Psoas muscle (tissue), 8 donors: Measurements from ENCODE around the gene TCHH. TPM values are rescaled to one million over a fixed set of nuclear protein-coding genes. Genes with fewer than 3 reads are reported as not detected.

Source experiments
- ATAC-seq, 4 donors: fragments of 200-7000 bp; cut with Tn5 transposase; one replicate each; pipeline ENCODE4 v1.9.1; 2020; ENCODE audit warnings: moderate library complexity in 3 of 4, mild to moderate bottlenecking in 2 of 4
- DNase-seq, 2 donors: peaks; one replicate each; pipeline ENCODE4 v3.0.0-alpha.2; 2020
- H3K27ac ChIP-seq: fragments of 200-600 bp; one replicate; pipeline ENCODE4 v1.8.0; 2022
- H3K27me3 ChIP-seq, 3 donors: fragments of 200-600 bp in 1 of 3; one replicate each; pipeline versions ENCODE4 v1.6.1 to v1.8.0; 2013 to 2022; ENCODE audit warnings: low read length in 2 of 3, mild to moderate bottlenecking in 2 of 3, moderate library complexity in 1 of 3; ENCODE audit not compliant: insufficient read depth in 3 of 3
- H3K36me3 ChIP-seq, 2 donors: fragments of 200-600 bp in 1 of 2; one replicate each; pipeline versions ENCODE4 v1.6.1 to v1.8.0; 2013 to 2022; ENCODE audit warnings: low read depth in 1 of 2, mild to moderate bottlenecking in 1 of 2, moderate library complexity in 1 of 2; ENCODE audit not compliant: insufficient read depth in 1 of 2
- H3K4me1 ChIP-seq: fragments of 200-600 bp; one replicate; pipeline ENCODE4 v1.8.0; 2022
- H3K4me3 ChIP-seq: fragments of 200-600 bp; one replicate; pipeline ENCODE4 v1.8.0; 2022; ENCODE audit warnings: mild to moderate bottlenecking
- H3K9me3 ChIP-seq: fragments of 200-600 bp; one replicate; pipeline ENCODE4 v1.8.0; 2022
- WGBS, 3 donors: extraction: QIAGEN DNeasy Blood & Tissue Kit; methylation state at CpG; one replicate each; pipeline versions ENCODE4 v1.1.6 to v1.1.7; 2013; 5-methylcytosine and 5-hydroxymethylcytosine counted together
- intact Hi-C, 2 donors: fragments of 100-400 bp; cut with DNase I; formaldehyde crosslinking; loops; one replicate each; pipeline versions ENCODE4 v1.11.0 to v1.14.2; 2022
- polyA plus RNA-seq, 3 donors: library from polyadenylated mRNA; stranded (reverse); fragments of 200-250 nt; gene quantifications; one replicate each; pipeline ENCODE4 v1.2.3, GENCODE V29; 2013
- total RNA-seq, 4 donors: library from RNA; stranded (reverse); fragmentation: NEBNext Ultra II Directional in 2 of 4; extraction: Animal tissue kit (Norgen Biotek cat#: 25700) in 2 of 4; gene quantifications; one replicate each; pipeline versions ENCODE4 v1.2.1 to v1.2.4, GENCODE V29; 2021 to 2023
- TF ChIP-seq, protein P1 (sequence below): fragments of 200-600 bp; IDR thresholded peaks from one replicate; pipeline ENCODE4 v1.8.0; 2022; ENCODE audit warnings: antibody characterized with exemption
- donor health status: healthy with polysubstance abuse.
- donor health status: DM: no; HTN: no; CAD: no; lungs with moderate emphysema.
- donor health status: Bipolar disorder and iron deficiency.
- donor health status: healthy.
- donor health status: DM: yes; HTN: yes; CAD: no.
- donor health status: DM: no; HTN: no; CAD: no.
- donor health status: DM: no; HTN: no; CAD: no.
- donor health status: DM: yes; HTN: yes; CAD: no.

The TCHH gene
- total and polyA plus RNA-seq, 7 donors = 0.01 to 0.04 (median 0.03) TPM; not detected in 3

DNA sequence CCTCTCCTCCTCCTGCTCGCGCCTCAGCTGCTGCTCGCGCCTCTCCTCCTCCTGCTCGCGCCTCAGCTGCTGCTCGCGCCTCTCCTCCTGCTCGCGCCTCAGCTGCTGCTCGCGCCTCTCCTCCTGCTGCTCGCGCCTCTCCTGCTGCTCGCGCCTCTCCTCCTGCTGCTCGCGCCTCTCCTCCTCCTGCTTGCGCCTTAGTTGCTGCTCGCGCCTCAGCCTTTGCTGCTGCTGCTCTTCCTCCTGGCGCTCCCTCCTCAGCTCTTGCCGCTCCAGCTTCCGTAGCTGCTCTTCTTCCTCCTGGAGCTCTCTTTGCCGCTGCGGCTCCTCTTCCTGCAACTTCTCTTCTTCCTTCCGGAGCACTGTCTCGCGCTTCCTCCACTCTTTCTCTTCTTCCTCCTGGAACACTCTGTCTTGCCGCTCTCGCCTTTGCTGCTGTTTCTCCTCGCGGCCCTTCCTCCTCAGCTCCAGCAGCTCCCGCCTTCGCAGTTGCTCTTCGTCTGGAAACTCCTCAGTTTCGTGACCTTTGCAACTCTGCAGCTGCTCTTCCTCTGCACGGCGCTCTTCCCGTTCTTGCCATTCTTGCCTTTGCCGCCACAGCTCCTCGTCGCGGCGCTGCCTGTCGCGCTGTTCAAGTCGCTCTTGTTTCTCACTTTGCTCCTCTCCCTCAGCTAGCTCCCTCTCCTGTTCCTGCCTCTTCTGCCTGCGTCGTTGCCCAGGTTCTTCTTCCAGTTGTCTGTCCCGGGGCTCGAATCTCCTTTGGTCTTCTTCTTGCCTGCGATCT is 3.0 kb downstream of the TCHH start:
- intact Hi-C loops = no loop called here
- H3K36me3 ChIP-seq = no peaks in the 10 kb centered on the region

DNA sequence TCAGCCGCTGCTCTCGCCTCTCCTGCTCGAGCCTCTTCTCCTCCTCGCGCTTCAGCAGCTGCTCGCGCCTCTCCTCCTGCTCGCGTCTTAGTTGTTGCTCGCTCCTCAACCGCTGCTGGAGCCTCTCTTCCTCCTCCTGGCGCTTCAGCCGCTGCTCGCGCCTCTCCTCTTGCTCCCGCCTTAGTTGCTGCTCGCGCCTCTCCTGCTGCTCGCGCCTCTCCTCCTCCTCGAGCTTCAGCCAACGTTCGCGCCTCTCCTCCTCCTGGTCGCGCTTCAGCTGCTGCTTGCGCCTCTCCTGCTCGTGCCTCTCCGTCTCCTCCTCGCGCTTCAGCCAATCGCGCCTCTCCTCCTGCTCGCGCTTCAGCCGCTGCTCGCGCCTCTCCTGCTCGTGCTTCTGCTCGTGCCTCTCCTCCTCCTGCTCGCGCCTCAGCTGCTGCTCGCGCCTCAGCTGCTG is 3.7 kb downstream of the TCHH start:
- Histone ChIP-seq H3K27ac (no peak overlapping the region), H3K4me1 (no peaks in the 10 kb centered on the region), H3K4me3 (peak overlapping the region; percentile 56), H3K27me3 (peaks cover 8 to 97% (median 44%) of the 10 kb centered on the region in 3 donors), H3K36me3 (no peaks in the 10 kb centered on the region), H3K9me3 (peaks cover 5% of the 10 kb centered on the region)
- 1% methylated on average over 43 to 44 of the region's 44 CpGs for WGBS, 3 donors
- TF ChIP-seq, protein P1, sequence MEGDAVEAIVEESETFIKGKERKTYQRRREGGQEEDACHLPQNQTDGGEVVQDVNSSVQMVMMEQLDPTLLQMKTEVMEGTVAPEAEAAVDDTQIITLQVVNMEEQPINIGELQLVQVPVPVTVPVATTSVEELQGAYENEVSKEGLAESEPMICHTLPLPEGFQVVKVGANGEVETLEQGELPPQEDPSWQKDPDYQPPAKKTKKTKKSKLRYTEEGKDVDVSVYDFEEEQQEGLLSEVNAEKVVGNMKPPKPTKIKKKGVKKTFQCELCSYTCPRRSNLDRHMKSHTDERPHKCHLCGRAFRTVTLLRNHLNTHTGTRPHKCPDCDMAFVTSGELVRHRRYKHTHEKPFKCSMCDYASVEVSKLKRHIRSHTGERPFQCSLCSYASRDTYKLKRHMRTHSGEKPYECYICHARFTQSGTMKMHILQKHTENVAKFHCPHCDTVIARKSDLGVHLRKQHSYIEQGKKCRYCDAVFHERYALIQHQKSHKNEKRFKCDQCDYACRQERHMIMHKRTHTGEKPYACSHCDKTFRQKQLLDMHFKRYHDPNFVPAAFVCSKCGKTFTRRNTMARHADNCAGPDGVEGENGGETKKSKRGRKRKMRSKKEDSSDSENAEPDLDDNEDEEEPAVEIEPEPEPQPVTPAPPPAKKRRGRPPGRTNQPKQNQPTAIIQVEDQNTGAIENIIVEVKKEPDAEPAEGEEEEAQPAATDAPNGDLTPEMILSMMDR = no peak
- intact Hi-C loops = no loop called here
- ATAC-seq = no peak
- no peak for DNase-seq

More for the DNA sequence above, 3.0 kb downstream of the TCHH start:
- TF ChIP-seq, protein P1 = no peak
- peaks cover 12 to 96% (median 42%) of the 10 kb centered on the region in 3 donors for H3K27me3 ChIP-seq
- H3K9me3 ChIP-seq = peaks cover 5% of the 10 kb centered on the region
- 1 to 2% (median 2%) methylated on average over 52 to 53 of the region's 53 CpGs for WGBS, 3 donors
- DNase-seq (no peak), ATAC-seq (no peak)
- H3K4me3 ChIP-seq = peak overlapping the region; percentile 56
- no peaks in the 10 kb centered on the region for H3K4me1 ChIP-seq
- H3K27ac ChIP-seq = no peak overlapping the region

DNA sequence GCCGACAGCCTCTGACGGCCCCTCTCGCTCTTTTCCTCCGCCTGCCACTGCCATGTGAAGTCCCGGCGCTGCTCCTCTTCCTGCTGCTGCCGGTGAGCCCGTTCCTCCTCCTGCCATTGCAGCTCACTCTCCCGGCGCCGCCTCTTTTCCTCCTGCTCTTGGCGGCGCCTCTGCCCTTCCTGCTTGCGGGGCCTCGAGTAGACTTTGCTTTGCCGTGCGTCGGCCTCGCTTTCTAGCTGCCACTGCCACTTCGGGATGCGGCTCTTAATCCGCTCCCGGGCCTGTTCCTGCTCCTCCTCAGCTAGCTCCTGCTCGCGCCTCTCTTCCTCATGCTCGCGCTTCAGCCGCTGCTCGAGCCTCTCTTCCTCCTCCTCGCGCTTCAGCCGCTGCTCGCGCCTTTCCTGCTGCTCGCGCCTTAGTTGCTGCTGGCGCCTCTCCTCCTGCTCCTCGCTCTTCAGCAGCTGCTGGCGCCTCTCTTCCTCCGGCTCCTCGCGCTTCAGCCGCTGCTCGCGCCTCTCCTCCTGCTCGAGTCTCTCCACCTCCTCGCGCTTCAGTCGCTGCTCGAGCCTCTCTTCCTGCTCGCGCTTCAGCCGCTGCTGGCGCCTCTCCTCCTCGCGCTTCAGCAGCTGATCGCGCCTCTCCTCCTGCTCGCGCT is 4.3 kb downstream of the TCHH start:
- TF ChIP-seq, protein P1 = no peak
- no peak for ATAC-seq
- peak in 1 of 2 donors; percentile 21 for DNase-seq
- Histone ChIP-seq H3K9me3 (peaks cover 5% of the 10 kb centered on the region), H3K27me3 (peaks cover 8 to 97% (median 44%) of the 10 kb centered on the region in 3 donors), H3K36me3 (no peaks in the 10 kb centered on the region), H3K4me3 (peak overlapping the region; percentile 56), H3K27ac (no peak overlapping the region), H3K4me1 (no peaks in the 10 kb centered on the region)
- WGBS, 3 donors = 1 to 2% (median 1%) methylated on average over 60 of the region's 60 CpGs
- intact Hi-C loops = no loop called here

DNA sequence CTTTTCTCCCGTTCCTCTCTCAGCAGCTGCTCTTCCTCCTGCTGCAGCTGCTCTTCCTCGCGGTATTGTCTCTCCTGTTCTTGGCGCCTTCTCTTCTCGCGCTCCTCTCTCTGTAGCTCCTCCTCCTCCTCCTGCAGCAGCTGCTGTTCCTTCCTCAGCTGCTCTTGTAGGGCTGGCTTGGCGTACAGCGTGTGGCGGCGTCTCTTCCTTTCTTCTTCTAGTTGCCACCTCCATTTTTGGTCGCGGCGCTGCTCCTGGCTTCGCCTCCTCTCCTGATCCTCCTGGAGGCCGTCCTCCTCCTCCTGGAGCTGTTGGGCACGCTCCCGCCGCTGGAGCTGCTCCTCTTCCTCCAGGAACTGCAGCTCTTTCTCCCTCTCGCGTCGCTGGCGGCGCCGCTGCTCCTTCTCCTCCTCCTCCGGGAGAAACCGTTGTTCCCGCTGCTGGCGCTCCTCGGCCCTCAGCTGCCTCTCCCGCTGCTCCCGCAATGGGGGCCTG is 4.8 kb downstream of the TCHH start:
- no peak for ATAC-seq
- TF ChIP-seq, protein P1 = no peak
- Histone ChIP-seq H3K4me1 (no peaks in the 10 kb centered on the region), H3K27me3 (peaks cover 8 to 98% (median 46%) of the 10 kb centered on the region in 3 donors), H3K4me3 (peak overlapping the region; percentile 56), H3K27ac (no peak overlapping the region), H3K9me3 (peaks cover 5% of the 10 kb centered on the region), H3K36me3 (no peaks in the 10 kb centered on the region)
- peak in 1 of 2 donors; percentile 50 for DNase-seq
- intact Hi-C loops = no loop called here
- WGBS, 3 donors = 2 to 3% (median 2%) methylated on average over 30 to 31 of the region's 31 CpGs
